ENCODE data around the gene AKT3.

GRCh38 chr1:243680860-243681259 lies 169.2 kb downstream of the AKT3 start:
- TF ChIP-seq POLR2AphosphoS5 (IDR thresholded peaks at IDR 0.05; ENCODE audit: low read depth, low read length) (no peak), TAF1 (IDR thresholded peaks at IDR 0.05; ENCODE audit: low read depth, low read length) (no peak)

Measured in GM12891 (cell line).